NT2/D1 (cell line): ENCODE data around the gene LRRK1.

ENCODE experiments used
- SUZ12 ChIP-seq: IDR thresholded peaks from 2 replicates; pipeline ENCODE4 v1.6.1; 2011; ENCODE audit not compliant: insufficient read length, insufficient read depth; ENCODE audit errors: extremely low read depth
- YY1 ChIP-seq: IDR thresholded peaks from 2 replicates; pipeline ENCODE4 v1.6.1; 2011; ENCODE audit not compliant: insufficient read length, insufficient read depth
- ZNF274 ChIP-seq: IDR thresholded peaks from 2 replicates; pipeline ENCODE4 v1.6.1; 2011; ENCODE audit warnings: mild to moderate bottlenecking, low read depth, low read length

GRCh38 chr15:101090428-101090790 is 171.3 kb downstream of the LRRK1 start:
- no peak for TF ChIP-seq ZNF274
- TF ChIP-seq YY1, result no peak
- no peak for TF ChIP-seq SUZ12
